A549 (cell line): ENCODE measurements around the gene WNT2B. TPM values are rescaled to one million over a fixed set of nuclear protein-coding genes. Genes with fewer than 3 reads are reported as not detected.

Experiments used
- ATAC-seq, 2 experiments: fragments of 200-7000 bp in 1 of 2; fragments of >200 bp in 1 of 2; cut with Nextera tagmentation in 1 of 2; cut with Tn5 transposase in 1 of 2; 3 replicates each; pipeline versions ENCODE4 v1.8.0 to v1.9.1; 2018 to 2020; ENCODE audit warnings: mild to moderate bottlenecking in 1 of 2, moderate library complexity in 1 of 2
- CTCF ChIA-PET: fragments of 300-600 bp; sonication (Branson Sonifier 250); formaldehyde crosslinking; extraction: SDS; loops from one replicate; lab custom pipeline; 2021; ENCODE audit warnings: antibody characterized with exemption, inconsistent platforms; lab: Yijun Ruan, JAX
- POLR2A ChIA-PET: fragments of 350-600 bp; formaldehyde crosslinking; extraction: SDS; loops from one replicate; lab custom pipeline; 2021; ENCODE audit warnings: antibody characterized with exemption, inconsistent platforms; lab: Yijun Ruan, JAX
- DNase-seq, 2 experiments: peaks; one replicate each; pipeline versions ENCODE4 v3.0.0 to v3.0.0-alpha.2; 2011 to 2016; ENCODE audit warnings: low read depth in 1 of 2, low spot score in 1 of 2
- FAIRE-seq: peaks from 2 replicates; lab custom pipeline; 2011; peaks lifted over from hg19 to GRCh38; lab: Jason Lieb, UNC
- H3K27ac ChIP-seq, 2 experiments: fragments of >200 bp; sonication (Bioruptor Twin); formaldehyde crosslinking; 3 replicates each; pipeline ENCODE4 v1.5.1; 2016 to 2017
- H3K4me1 ChIP-seq: fragments of >200 bp; sonication (Bioruptor Twin); formaldehyde crosslinking; 3 replicates; pipeline ENCODE4 v1.6.1; 2016
- H3K4me2 ChIP-seq: fragments of >200 bp; sonication (Bioruptor Twin); formaldehyde crosslinking; 3 replicates; pipeline ENCODE4 v1.6.1; 2016
- H3K4me3 ChIP-seq: fragments of >200 bp; sonication (Bioruptor Twin); formaldehyde crosslinking; 3 replicates; pipeline ENCODE4 v1.5.1; 2016
- H3K9me3 ChIP-seq: fragments of >200 bp; sonication (Bioruptor Twin); formaldehyde crosslinking; 3 replicates; pipeline ENCODE4 v1.6.1; 2016
- EHMT2 ChIP-seq: fragments of 200-600 bp; sonication (generic); IDR thresholded peaks from 2 replicates; pipeline ENCODE4 v1.6.1; 2016; ENCODE audit warnings: antibody characterized with exemption, low read depth, mild to moderate bottlenecking, moderate library complexity
- FOSL2 ChIP-seq, 2 experiments: fragments of 450-650 bp in 1 of 2; fragments of >200 bp in 1 of 2; sonication (Bioruptor Twin) in 1 of 2; formaldehyde crosslinking; IDR thresholded peaks; 2 replicates each; pipeline versions ENCODE4 v1.5.0 to v1.6.1; 2016 to 2020; ENCODE audit warnings: mild to moderate bottlenecking in 1 of 2, moderate library complexity in 1 of 2
- FOXS1 ChIP-seq: fragments of 250-450 bp; sonication (Bioruptor Pico); IDR thresholded peaks from 2 replicates; pipeline ENCODE4 v1.5.0; 2020; ENCODE audit warnings: mild to moderate bottlenecking, moderate library complexity
- HOXA7 ChIP-seq: fragments of 250-450 bp; sonication (Bioruptor Pico); IDR thresholded peaks from 2 replicates; pipeline ENCODE4 v1.5.0; 2020; ENCODE audit warnings: mild to moderate bottlenecking, moderate library complexity
- HOXB5 ChIP-seq: fragments of 250-450 bp; sonication (Bioruptor Pico); IDR thresholded peaks from 2 replicates; pipeline ENCODE4 v1.5.0; 2020; ENCODE audit warnings: mild to moderate bottlenecking, moderate library complexity
- KDM5A ChIP-seq: fragments of 200-600 bp; sonication (generic); IDR thresholded peaks from 2 replicates; pipeline ENCODE4 v1.6.1; 2016; ENCODE audit warnings: antibody characterized with exemption, mild to moderate bottlenecking
- MAFK ChIP-seq: fragments of 450-650 bp; IDR thresholded peaks from 2 replicates; pipeline ENCODE4 v1.6.1; 2014; ENCODE audit not compliant: partially characterized antibody
- MAX ChIP-seq: IDR thresholded peaks from 2 replicates; pipeline ENCODE4 v1.6.1; 2012
- NPAS2 ChIP-seq: fragments of 250-450 bp; sonication (Bioruptor Pico); IDR thresholded peaks from 2 replicates; pipeline ENCODE4 v1.8.0; 2022; ENCODE audit warnings: mild to moderate bottlenecking, moderate library complexity, borderline replicate concordance
- RNF2 ChIP-seq: fragments of 200-600 bp; sonication (generic); IDR thresholded peaks from 2 replicates; pipeline ENCODE4 v1.6.1; 2016; ENCODE audit warnings: low read depth, mild to moderate bottlenecking, antibody characterized with exemption, moderate library complexity, borderline replicate concordance
- SREBF2 ChIP-seq: fragments of 450-650 bp; IDR thresholded peaks from 2 replicates; pipeline ENCODE4 v1.6.1; 2014; ENCODE audit warnings: mild to moderate bottlenecking, moderate library complexity
- TP53 ChIP-seq: fragments of 250-450 bp; sonication (Bioruptor Pico); IDR thresholded peaks from 2 replicates; pipeline ENCODE4 v1.5.0; 2021; ENCODE audit warnings: mild to moderate bottlenecking, moderate library complexity
- ZC3H11A ChIP-seq: fragments of 450-650 bp; IDR thresholded peaks from 2 replicates; pipeline ENCODE4 v1.6.1; 2014; ENCODE audit warnings: antibody characterized with exemption, mild to moderate bottlenecking
- ZFP36 ChIP-seq: fragments of 450-650 bp; IDR thresholded peaks from 2 replicates; pipeline ENCODE4 v1.6.1; 2014; ENCODE audit warnings: borderline replicate concordance; ENCODE audit not compliant: partially characterized antibody
- ZSCAN20 ChIP-seq: fragments of 250-450 bp; sonication (Bioruptor Pico); IDR thresholded peaks from 2 replicates; pipeline ENCODE4 v1.8.0; 2022; ENCODE audit warnings: mild to moderate bottlenecking, moderate library complexity
- WGBS: methylation state at CpG from one replicate; pipeline ENCODE4 v1.1.6; 2017; ENCODE audit errors: missing lambda C conversion rate; 5-methylcytosine and 5-hydroxymethylcytosine counted together
- polyA plus RNA-seq, 4 experiments: library from polyadenylated mRNA; depleted of rRNA in 3 of 4; stranded (reverse); fragments of >200 nt; fragmentation: RNase III in 1 of 4; extraction: RNeasy Plus Mini Kit Qiagen cat#74134 plus additional on column Dnase treatment in 1 of 4; gene quantifications; 2 replicates in 3 of 4; 3 replicates in 1 of 4; pipeline ENCODE4 v1.2.3, GENCODE V29; 2011 to 2017
- TF ChIP-seq, protein P1 (sequence below): fragments of 250-450 bp; sonication (Bioruptor Pico); IDR thresholded peaks from 2 replicates; pipeline ENCODE4 v1.5.0; 2021; ENCODE audit warnings: mild to moderate bottlenecking, moderate library complexity, borderline replicate concordance
- TF ChIP-seq, protein P2 (sequence below): IDR thresholded peaks from 2 replicates; pipeline ENCODE4 v1.6.1; 2012; ENCODE audit warnings: low read depth, borderline replicate concordance
- TF ChIP-seq, protein P3 (sequence below): fragments of 200-600 bp; sonication (generic); IDR thresholded peaks from 2 replicates; pipeline ENCODE4 v1.6.1; 2016; ENCODE audit warnings: antibody characterized with exemption, mild to moderate bottlenecking, moderate library complexity
- TF ChIP-seq, protein P4 (sequence below): IDR thresholded peaks from 2 replicates; pipeline ENCODE4 v1.6.1; 2012

The WNT2B gene
- polyA plus RNA-seq, 2 of the 4 experiments (the other 2 are of a cell fraction), result 0.26 to 0.28 TPM

GRCh38 chr1:112509005-112509659, 367 bp downstream of the WNT2B start (continued):
- TF ChIP-seq, protein P1, sequence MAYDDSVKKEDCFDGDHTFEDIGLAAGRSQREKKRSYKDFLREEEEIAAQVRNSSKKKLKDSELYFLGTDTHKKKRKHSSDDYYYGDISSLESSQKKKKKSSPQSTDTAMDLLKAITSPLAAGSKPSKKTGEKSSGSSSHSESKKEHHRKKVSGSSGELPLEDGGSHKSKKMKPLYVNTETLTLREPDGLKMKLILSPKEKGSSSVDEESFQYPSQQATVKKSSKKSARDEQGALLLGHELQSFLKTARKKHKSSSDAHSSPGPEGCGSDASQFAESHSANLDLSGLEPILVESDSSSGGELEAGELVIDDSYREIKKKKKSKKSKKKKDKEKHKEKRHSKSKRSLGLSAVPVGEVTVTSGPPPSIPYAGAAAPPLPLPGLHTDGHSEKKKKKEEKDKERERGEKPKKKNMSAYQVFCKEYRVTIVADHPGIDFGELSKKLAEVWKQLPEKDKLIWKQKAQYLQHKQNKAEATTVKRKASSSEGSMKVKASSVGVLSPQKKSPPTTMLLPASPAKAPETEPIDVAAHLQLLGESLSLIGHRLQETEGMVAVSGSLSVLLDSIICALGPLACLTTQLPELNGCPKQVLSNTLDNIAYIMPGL (CRISPR knock-in tag), result no peak
- no peak for TF ChIP-seq NPAS2
- no peak for TF ChIP-seq HOXB5 (CRISPR knock-in tag)
- TF ChIP-seq, all 56 proteins: peak for 0

- no peak for ATAC-seq
- no peak for FAIRE-seq
- POLR2A ChIA-PET, result no interaction called here
- 88% methylated on average over 12 of the region's 16 CpGs for WGBS
- H3K4me2 ChIP-seq, result no peak overlapping the region
- no peak for DNase-seq
- CTCF ChIA-PET, result interaction anchor here (0.8 kb wide), 2 partner anchors 8 to 105 kb away, joined by 3 read pairs; no protein-coding TSS in a partner anchor
- no peak overlapping the region for H3K4me3 ChIP-seq
- H3K9me3 ChIP-seq, result no peaks in the 10 kb centered on the region
- H3K4me1 ChIP-seq, result 0 out of 3 replicates have a peak, but pooled peaks cover 2% of the 10 kb centered on the region
- TF ChIP-seq MAX (no peak), ZC3H11A (no peak), FOXS1 (CRISPR knock-in tag) (no peak), EHMT2 (no peak), KDM5A (no peak), SREBF2 (no peak), TP53 (CRISPR knock-in tag) (no peak), ZSCAN20 (CRISPR knock-in tag) (no peak), HOXA7 (CRISPR knock-in tag) (no peak), MAFK (no peak), ZFP36 (no peak), FOSL2 (IDR thresholded peaks at IDR 0.05) (no peak), FOSL2 (CRISPR knock-in tag; IDR thresholded peaks at IDR 0.05) (no peak), RNF2 (no peak)
- TF ChIP-seq, protein P2, sequence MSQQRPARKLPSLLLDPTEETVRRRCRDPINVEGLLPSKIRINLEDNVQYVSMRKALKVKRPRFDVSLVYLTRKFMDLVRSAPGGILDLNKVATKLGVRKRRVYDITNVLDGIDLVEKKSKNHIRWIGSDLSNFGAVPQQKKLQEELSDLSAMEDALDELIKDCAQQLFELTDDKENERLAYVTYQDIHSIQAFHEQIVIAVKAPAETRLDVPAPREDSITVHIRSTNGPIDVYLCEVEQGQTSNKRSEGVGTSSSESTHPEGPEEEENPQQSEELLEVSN, result no peak
- TF ChIP-seq, protein P3, sequence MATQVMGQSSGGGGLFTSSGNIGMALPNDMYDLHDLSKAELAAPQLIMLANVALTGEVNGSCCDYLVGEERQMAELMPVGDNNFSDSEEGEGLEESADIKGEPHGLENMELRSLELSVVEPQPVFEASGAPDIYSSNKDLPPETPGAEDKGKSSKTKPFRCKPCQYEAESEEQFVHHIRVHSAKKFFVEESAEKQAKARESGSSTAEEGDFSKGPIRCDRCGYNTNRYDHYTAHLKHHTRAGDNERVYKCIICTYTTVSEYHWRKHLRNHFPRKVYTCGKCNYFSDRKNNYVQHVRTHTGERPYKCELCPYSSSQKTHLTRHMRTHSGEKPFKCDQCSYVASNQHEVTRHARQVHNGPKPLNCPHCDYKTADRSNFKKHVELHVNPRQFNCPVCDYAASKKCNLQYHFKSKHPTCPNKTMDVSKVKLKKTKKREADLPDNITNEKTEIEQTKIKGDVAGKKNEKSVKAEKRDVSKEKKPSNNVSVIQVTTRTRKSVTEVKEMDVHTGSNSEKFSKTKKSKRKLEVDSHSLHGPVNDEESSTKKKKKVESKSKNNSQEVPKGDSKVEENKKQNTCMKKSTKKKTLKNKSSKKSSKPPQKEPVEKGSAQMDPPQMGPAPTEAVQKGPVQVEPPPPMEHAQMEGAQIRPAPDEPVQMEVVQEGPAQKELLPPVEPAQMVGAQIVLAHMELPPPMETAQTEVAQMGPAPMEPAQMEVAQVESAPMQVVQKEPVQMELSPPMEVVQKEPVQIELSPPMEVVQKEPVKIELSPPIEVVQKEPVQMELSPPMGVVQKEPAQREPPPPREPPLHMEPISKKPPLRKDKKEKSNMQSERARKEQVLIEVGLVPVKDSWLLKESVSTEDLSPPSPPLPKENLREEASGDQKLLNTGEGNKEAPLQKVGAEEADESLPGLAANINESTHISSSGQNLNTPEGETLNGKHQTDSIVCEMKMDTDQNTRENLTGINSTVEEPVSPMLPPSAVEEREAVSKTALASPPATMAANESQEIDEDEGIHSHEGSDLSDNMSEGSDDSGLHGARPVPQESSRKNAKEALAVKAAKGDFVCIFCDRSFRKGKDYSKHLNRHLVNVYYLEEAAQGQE, result no peak
- TF ChIP-seq, protein P4, sequence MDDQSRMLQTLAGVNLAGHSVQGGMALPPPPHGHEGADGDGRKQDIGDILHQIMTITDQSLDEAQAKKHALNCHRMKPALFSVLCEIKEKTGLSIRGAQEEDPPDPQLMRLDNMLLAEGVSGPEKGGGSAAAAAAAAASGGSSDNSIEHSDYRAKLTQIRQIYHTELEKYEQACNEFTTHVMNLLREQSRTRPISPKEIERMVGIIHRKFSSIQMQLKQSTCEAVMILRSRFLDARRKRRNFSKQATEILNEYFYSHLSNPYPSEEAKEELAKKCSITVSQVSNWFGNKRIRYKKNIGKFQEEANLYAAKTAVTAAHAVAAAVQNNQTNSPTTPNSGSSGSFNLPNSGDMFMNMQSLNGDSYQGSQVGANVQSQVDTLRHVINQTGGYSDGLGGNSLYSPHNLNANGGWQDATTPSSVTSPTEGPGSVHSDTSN, result no peak
- no peak overlapping the region for H3K27ac ChIP-seq
These were observed 954 bp downstream of the WNT2B start for GRCh38 chr1:112509660-112510178.
